SU-DHL-6 (cell line): ENCODE data around the gene SUN1.

Source experiments
- EZH2phosphoT487 ChIP-seq: fragments of 200-600 bp; sonication (generic), shearing (Covaris generic); conservative IDR thresholded peaks from 2 replicates; pipeline ENCODE4 v1.6.1; 2018; ENCODE audit warnings: mild to moderate bottlenecking, antibody characterized with exemption, low read length, moderate library complexity, mixed read lengths
- TF ChIP-seq, protein P1 (sequence below): fragments of 200-600 bp; sonication (generic); IDR thresholded peaks from one replicate; pipeline ENCODE4 v1.5.1; 2017; ENCODE audit warnings: antibody characterized with exemption, mild to moderate bottlenecking, low read length, moderate library complexity; ENCODE audit not compliant: insufficient read depth, poor library complexity, severe bottlenecking

DNA sequence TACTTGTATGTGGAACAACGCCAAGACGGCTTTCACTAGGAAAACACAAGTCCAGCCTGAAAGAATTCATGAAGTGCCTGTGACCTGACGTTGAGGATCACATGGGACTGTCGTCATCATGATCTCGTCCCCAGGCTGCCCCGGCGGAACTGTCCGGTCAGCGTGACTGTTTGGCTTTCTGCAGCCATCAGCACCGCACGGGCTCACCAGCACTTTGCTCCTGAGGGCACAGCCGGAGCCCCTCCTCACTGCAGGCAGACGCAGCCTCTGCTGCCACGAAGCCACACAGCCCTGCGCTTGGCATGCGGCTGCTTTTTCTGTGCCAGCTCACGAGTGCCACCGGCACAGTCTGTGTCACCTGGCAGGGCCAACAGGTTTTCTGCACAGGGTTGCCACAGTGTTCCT, 34.7 kb downstream of the SUN1 start:
- TF ChIP-seq, protein P1, sequence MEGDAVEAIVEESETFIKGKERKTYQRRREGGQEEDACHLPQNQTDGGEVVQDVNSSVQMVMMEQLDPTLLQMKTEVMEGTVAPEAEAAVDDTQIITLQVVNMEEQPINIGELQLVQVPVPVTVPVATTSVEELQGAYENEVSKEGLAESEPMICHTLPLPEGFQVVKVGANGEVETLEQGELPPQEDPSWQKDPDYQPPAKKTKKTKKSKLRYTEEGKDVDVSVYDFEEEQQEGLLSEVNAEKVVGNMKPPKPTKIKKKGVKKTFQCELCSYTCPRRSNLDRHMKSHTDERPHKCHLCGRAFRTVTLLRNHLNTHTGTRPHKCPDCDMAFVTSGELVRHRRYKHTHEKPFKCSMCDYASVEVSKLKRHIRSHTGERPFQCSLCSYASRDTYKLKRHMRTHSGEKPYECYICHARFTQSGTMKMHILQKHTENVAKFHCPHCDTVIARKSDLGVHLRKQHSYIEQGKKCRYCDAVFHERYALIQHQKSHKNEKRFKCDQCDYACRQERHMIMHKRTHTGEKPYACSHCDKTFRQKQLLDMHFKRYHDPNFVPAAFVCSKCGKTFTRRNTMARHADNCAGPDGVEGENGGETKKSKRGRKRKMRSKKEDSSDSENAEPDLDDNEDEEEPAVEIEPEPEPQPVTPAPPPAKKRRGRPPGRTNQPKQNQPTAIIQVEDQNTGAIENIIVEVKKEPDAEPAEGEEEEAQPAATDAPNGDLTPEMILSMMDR, result no peak
- no peak for TF ChIP-seq EZH2phosphoT487
